Activated CD4-positive, alpha-beta T cell treated with anti-CD3 and anti-CD28 coated beads, Interleukin-2, Interleukin-6, amounts not matched to agents 100 ng/mL and 50 ng/mL, durations not matched to agents 16 hours and 8 hours (primary cell): ENCODE results near the gene SYNGR2.

Source experiments
- DNase-seq: peaks from one replicate; pipeline ENCODE4 v3.0.0-alpha.2; 2020

SYNGR2 gene

GRCh38 chr17:78206298-78206697 lies 37.9 kb downstream of the SYNGR2 start:
- DNase-seq: no peak

GRCh38 chr17:78208486-78208885 lies 40.1 kb downstream of the SYNGR2 start:
- DNase-seq: no peak

DNA sequence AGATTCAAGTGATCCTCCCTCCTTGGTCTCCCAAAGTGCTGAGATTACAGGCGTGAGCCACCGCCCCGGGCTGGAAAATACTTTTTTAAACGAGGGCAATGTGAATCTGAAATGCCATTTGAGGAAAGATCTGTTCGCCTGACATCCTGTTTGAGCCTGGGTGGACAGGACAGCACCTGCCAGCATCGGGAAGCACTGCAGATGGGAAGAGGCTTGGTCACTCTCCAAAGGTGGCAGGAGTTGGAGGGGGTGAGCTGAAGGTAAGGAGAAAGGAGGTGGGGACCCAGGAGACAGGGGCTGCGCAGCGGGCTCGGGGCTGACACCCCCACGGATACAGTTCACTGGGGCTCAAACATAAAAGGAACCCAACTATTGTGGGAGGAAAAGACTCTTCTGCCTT lies 41.7 kb downstream of the SYNGR2 start:
- DNase-seq: no peak

GRCh38 chr17:78211032-78211431 lies 42.7 kb downstream of the SYNGR2 start:
- no peak for DNase-seq

DNA sequence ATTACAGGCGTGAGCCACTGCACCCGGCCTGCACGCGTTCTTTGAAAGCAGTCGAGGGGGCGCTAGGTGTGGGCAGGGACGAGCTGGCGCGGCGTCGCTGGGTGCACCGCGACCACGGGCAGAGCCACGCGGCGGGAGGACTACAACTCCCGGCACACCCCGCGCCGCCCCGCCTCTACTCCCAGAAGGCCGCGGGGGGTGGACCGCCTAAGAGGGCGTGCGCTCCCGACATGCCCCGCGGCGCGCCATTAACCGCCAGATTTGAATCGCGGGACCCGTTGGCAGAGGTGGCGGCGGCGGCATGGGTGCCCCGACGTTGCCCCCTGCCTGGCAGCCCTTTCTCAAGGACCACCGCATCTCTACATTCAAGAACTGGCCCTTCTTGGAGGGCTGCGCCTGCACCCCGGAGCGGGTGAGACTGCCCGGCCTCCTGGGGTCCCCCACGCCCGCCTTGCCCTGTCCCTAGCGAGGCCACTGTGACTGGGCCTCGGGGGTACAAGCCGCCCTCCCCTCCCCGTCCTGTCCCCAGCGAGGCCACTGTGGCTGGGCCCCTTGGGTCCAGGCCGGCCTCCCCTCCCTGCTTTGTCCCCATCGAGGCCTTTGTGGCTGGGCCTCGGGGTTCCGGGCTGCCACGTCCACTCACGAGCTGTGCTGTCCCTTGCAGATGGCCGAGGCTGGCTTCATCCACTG lies 45.8 kb downstream of the SYNGR2 start, which contains the start of gene BIRC5:
BIRC5 (plus strand) TSS at position 238 of the 690 bp plus-strand sequence; CDS start at position 302, 64 bp downstream.
- peak; percentile 95 for DNase-seq

DNA sequence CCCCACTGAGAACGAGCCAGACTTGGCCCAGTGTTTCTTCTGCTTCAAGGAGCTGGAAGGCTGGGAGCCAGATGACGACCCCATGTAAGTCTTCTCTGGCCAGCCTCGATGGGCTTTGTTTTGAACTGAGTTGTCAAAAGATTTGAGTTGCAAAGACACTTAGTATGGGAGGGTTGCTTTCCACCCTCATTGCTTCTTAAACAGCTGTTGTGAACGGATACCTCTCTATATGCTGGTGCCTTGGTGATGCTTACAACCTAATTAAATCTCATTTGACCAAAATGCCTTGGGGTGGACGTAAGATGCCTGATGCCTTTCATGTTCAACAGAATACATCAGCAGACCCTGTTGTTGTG lies 46.3 kb downstream of the SYNGR2 start:
- no peak for DNase-seq

- DNase-seq: no peak
These were observed 51.2 kb downstream of the SYNGR2 start for GRCh38 chr17:78219396-78220150.
